ENCODE results near the gene NPC1L1. TPM values are rescaled to one million over a fixed set of nuclear protein-coding genes. Genes with fewer than 3 reads are reported as not detected.

The NPC1L1 gene
- total and polyA plus RNA-seq, 10 of the 15 experiments (the other 5 are each of a cell fraction or from before 2014, with no cell fraction given), result 0.01 to 0.90 TPM; not detected in 8

DNA sequence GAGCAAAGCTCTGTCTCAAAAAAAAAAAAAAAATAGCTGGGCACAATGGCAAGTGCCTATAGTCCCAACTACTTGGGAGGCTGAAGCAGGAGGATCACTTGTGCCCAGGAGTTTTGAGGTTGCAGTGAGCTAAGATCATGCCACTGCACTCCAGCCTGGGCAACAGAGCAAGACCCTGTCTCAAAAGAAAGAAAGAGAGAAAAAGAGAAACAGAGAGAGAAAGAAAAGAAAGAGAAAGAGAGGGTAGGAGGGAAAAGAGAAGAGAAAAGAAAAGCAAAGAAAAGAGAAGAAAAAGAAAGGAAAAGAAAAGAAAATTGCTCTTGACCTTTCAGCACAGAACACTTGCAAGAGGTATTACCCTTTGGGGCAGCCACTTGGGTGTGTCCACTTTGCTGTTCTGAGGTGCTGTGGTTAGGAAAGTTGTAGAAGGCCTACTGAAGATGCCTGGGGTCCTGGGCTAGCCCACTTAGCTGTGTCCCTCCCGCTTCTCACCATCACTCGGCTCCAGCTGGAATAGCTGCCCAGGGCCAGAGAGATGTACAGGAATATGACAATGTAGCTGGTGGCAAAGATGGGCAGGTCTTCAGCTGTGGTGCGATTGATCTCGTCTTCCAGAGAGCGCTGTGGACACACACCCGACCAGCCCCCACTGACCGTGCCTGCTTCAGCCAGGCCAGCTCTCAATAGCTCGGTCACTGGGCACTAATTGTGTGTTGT is 5.6 kb downstream of the NPC1L1 start:
- Histone ChIP-seq H2AFZ (ENCODE audit: control insufficient read depth, low read depth, low read length) (no peak overlapping the region), H3K4me1 (ENCODE audit: control insufficient read depth, insufficient read depth, low read length) (no peaks in the 10 kb centered on the region), H3K9ac (ENCODE audit: control insufficient read depth, insufficient read depth, low read length) (no peak overlapping the region), H3K9me3 (replicated peaks; ENCODE audit: control insufficient read depth, insufficient read depth, low read length) (no peaks in the 10 kb centered on the region), H3K27me3 (replicated peaks in 1 of 2; ENCODE audit: control insufficient read depth in 2 of 2, insufficient read depth in 2 of 2, low read length in 1 of 2) (no peaks in the 10 kb centered on the region), H3K4me2 (ENCODE audit: control insufficient read depth, insufficient read depth) (no peak overlapping the region), H3K27ac (ENCODE audit: control insufficient read depth, insufficient read depth) (no peak overlapping the region), H3K36me3 (ENCODE audit: control insufficient read depth in 2 of 2, insufficient read depth in 2 of 2, low read length in 1 of 2) (no peaks in the 10 kb centered on the region), H3K4me3 (no peak overlapping the region), H4K20me1 (ENCODE audit: control insufficient read depth, insufficient read depth) (no peaks in the 10 kb centered on the region), H3K79me2 (ENCODE audit: control insufficient read depth, insufficient read depth, low read length) (no peaks in the 10 kb centered on the region)
- ChIA-PET CTCF (interaction anchor here (0.6 to 4.5 kb wide), 14 partner anchors 9 to 1409 kb away, joined by 3 to 28 read pairs (median 4); no protein-coding TSS in a partner anchor), RAD21 (ENCODE audit: unreplicated experiment) (interaction anchor here (0.6 to 1.0 kb wide), 2 partner anchors 30 to 58 kb away, joined by 3 to 4 read pairs; no protein-coding TSS in a partner anchor), POLR2A (no interaction called here), SMC1A (ENCODE audit: uncharacterized antibody, unreplicated experiment) (interaction anchor here (1.0 kb wide), 1 partner anchor 13 kb away, joined by 3 read pairs; no protein-coding TSS in a partner anchor)
- in situ Hi-C loops (cut with MboI) (no loop called here), intact Hi-C loops (cut with micrococcal nuclease; ENCODE audit: unreplicated experiment) (no loop called here)
- no peak for DNase-seq (ENCODE audit: low read depth, low spot score)
- 35% methylated on average over 8 of the region's 8 CpGs for WGBS (ENCODE audit: insufficient coverage, insufficient replicate concordance, low lambda C conversion rate, missing lambda C conversion rate)
- ATAC-seq, result no peak
- no peak for FAIRE-seq
- no TSS peak for BruUV-seq (replicated peaks)
- TF ChIP-seq MYC (IDR thresholded peaks at IDR 0.05; ENCODE audit: insufficient read depth, insufficient read length, insufficient replicate concordance, low read length, severe bottlenecking), result no peak
- no peak for TF ChIP-seq ETV6 (conservative IDR thresholded peaks at IDR 0.05 in 1 of 2, IDR thresholded peaks at IDR 0.05 in 1 of 2; ENCODE audit: borderline replicate concordance in 1 of 2, low read depth in 1 of 2)
- no peak for TF ChIP-seq NR2F1 (conservative IDR thresholded peaks at IDR 0.05)
- no peak for TF ChIP-seq SMARCA5 (IDR thresholded peaks at IDR 0.05)
- TF ChIP-seq ATF7 (IDR thresholded peaks at IDR 0.05; ENCODE audit: low read depth), result no peak
- TF ChIP-seq HCFC1 (IDR thresholded peaks at IDR 0.05; ENCODE audit: low read length), result no peak
- TF ChIP-seq ZBED1 (IDR thresholded peaks at IDR 0.05; ENCODE audit: borderline replicate concordance), result no peak
- TF ChIP-seq PML (IDR thresholded peaks at IDR 0.05; ENCODE audit: low read length), result no peak
- TF ChIP-seq EGR1 (IDR thresholded peaks at IDR 0.05; ENCODE audit: borderline replicate concordance in 1 of 2, low read depth in 2 of 2, low read length in 2 of 2), result no peak
- TF ChIP-seq, protein P1, sequence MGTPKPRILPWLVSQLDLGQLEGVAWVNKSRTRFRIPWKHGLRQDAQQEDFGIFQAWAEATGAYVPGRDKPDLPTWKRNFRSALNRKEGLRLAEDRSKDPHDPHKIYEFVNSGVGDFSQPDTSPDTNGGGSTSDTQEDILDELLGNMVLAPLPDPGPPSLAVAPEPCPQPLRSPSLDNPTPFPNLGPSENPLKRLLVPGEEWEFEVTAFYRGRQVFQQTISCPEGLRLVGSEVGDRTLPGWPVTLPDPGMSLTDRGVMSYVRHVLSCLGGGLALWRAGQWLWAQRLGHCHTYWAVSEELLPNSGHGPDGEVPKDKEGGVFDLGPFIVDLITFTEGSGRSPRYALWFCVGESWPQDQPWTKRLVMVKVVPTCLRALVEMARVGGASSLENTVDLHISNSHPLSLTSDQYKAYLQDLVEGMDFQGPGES (IDR thresholded peaks at IDR 0.05), result no peak
- TF ChIP-seq TCF3 (IDR thresholded peaks at IDR 0.05; ENCODE audit: borderline replicate concordance, insufficient read depth, low read depth, low read length), result no peak
- TF ChIP-seq TAF1 (IDR thresholded peaks at IDR 0.05; ENCODE audit: borderline replicate concordance, low read depth, low read length), result no peak
- TF ChIP-seq, protein P2, sequence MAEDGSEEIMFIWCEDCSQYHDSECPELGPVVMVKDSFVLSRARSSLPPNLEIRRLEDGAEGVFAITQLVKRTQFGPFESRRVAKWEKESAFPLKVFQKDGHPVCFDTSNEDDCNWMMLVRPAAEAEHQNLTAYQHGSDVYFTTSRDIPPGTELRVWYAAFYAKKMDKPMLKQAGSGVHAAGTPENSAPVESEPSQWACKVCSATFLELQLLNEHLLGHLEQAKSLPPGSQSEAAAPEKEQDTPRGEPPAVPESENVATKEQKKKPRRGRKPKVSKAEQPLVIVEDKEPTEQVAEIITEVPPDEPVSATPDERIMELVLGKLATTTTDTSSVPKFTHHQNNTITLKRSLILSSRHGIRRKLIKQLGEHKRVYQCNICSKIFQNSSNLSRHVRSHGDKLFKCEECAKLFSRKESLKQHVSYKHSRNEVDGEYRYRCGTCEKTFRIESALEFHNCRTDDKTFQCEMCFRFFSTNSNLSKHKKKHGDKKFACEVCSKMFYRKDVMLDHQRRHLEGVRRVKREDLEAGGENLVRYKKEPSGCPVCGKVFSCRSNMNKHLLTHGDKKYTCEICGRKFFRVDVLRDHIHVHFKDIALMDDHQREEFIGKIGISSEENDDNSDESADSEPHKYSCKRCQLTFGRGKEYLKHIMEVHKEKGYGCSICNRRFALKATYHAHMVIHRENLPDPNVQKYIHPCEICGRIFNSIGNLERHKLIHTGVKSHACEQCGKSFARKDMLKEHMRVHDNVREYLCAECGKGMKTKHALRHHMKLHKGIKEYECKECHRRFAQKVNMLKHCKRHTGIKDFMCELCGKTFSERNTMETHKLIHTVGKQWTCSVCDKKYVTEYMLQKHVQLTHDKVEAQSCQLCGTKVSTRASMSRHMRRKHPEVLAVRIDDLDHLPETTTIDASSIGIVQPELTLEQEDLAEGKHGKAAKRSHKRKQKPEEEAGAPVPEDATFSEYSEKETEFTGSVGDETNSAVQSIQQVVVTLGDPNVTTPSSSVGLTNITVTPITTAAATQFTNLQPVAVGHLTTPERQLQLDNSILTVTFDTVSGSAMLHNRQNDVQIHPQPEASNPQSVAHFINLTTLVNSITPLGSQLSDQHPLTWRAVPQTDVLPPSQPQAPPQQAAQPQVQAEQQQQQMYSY (CRISPR knock-in tag; IDR thresholded peaks at IDR 0.05), result no peak
- TF ChIP-seq RUNX3 (IDR thresholded peaks at IDR 0.05; ENCODE audit: low read length), result no peak
- TF ChIP-seq MYB (IDR thresholded peaks at IDR 0.05; ENCODE audit: borderline replicate concordance, low read depth, low read length), result no peak
- TF ChIP-seq, protein P3, sequence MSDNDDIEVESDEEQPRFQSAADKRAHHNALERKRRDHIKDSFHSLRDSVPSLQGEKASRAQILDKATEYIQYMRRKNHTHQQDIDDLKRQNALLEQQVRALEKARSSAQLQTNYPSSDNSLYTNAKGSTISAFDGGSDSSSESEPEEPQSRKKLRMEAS (IDR thresholded peaks at IDR 0.05; ENCODE audit: low read depth, low read length), result no peak
- TF ChIP-seq RBBP5 (conservative IDR thresholded peaks at IDR 0.05), result no peak
